ENCODE results near the gene GID8. TPM values are rescaled to one million over a fixed set of nuclear protein-coding genes. Genes with fewer than 3 reads are reported as not detected.

The GID8 gene
- total and polyA plus RNA-seq, 2 of the 13 experiments (the other 11 are each of a cell fraction or from before 2014, with no cell fraction given), result 39.6 to 59.8 TPM

DNA sequence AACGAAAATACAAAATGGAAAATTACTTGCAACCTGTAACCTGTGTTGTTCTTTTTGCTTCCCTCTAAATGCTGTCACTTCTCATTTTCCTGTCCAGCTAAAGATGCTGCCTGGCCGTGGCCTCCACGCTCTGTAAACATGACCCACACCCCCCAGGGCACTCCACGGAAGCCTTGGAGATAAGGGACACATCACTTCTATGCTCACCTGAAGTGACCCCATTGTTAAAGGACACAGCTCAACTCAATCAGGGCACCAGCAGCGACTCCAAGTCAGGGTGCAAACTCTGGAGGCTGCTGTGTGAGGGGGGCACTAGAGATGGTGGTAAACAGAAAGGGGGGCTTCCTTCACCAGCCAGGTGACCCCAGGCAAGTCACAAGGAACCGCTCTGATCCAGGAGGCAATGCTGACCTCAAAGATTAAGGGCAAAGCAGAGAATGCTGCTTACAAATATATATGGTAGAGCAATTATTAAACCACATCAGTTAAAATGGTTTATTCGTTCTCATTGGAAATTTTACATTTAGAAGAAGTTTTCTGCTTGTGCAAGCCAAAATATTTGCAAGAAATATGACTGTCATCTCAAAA is 24.8 kb upstream of the GID8 start:
- peaks cover 56% of the 10 kb centered on the region for H3K4me1 ChIP-seq (ENCODE audit: insufficient read depth, low read length)
- no peaks in the 10 kb centered on the region for H3K27me3 ChIP-seq (ENCODE audit: control insufficient read depth in 1 of 2, insufficient read depth in 2 of 2, low read length in 2 of 2)
- H3K79me2 ChIP-seq (ENCODE audit: insufficient read depth, low read length), result peaks cover 100% of the 10 kb centered on the region
- no peak overlapping the region for H2AFZ ChIP-seq (ENCODE audit: low read length)
- no TSS peak for BruUV-seq (replicated peaks)
- in situ Hi-C loops (cut with HindIII; ENCODE audit: extremely low pct_ligation_motif_present, low pct_unique_long_range_greater_than_20kb), result no loop called here
- peaks cover 51 to 55% of the 10 kb centered on the region in 2 experiments for H3K36me3 ChIP-seq (replicated peaks in 1 of 2; ENCODE audit: control insufficient read depth in 1 of 2, insufficient read depth in 2 of 2, low read length in 2 of 2)
- DNase-seq (ENCODE audit: low spot score) (no peak), FAIRE-seq (no peak), ATAC-seq (no peak)
- H4K20me1 ChIP-seq (ENCODE audit: insufficient read depth, low read length), result peaks cover 82% of the 10 kb centered on the region
- intact Hi-C loops (cut with micrococcal nuclease; ENCODE audit: unreplicated experiment), result no loop called here
- peak overlapping the region; percentile 93 for H3K27ac ChIP-seq (ENCODE audit: extremely low read length, insufficient read depth, low read length)
- H3K9ac ChIP-seq (ENCODE audit: insufficient read depth, low read depth, low read length), result no peak overlapping the region
- H3K4me3 ChIP-seq (replicated peaks in 1 of 3; ENCODE audit: insufficient read depth in 1 of 3, low read depth in 2 of 3, low read length in 3 of 3), result no peak overlapping the region
- H3K4me2 ChIP-seq (ENCODE audit: low read depth, low read length), result peak overlapping the region; percentile 29
- POLR2A ChIA-PET, result interaction anchor here (0.6 to 6.3 kb wide), 5 partner anchors 11 to 58 kb away, joined by 3 to 54 read pairs (median 14); partner anchors contain the start of genes GID8 and SLC17A9
- WGBS (ENCODE audit: low lambda C conversion rate), result 66% methylated on average over 7 of the region's 7 CpGs
- CTCF ChIA-PET (ENCODE audit: low intra/inter-chr PET ratio, low total read pairs), result no interaction called here
- H3K9me3 ChIP-seq (ENCODE audit: low read length), result no peaks in the 10 kb centered on the region
- TF ChIP-seq, protein P1, sequence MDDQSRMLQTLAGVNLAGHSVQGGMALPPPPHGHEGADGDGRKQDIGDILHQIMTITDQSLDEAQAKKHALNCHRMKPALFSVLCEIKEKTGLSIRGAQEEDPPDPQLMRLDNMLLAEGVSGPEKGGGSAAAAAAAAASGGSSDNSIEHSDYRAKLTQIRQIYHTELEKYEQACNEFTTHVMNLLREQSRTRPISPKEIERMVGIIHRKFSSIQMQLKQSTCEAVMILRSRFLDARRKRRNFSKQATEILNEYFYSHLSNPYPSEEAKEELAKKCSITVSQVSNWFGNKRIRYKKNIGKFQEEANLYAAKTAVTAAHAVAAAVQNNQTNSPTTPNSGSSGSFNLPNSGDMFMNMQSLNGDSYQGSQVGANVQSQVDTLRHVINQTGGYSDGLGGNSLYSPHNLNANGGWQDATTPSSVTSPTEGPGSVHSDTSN (CRISPR knock-in tag; IDR thresholded peaks at IDR 0.05; ENCODE audit: borderline replicate concordance), result no peak
- TF ChIP-seq ARNTL (CRISPR knock-in tag; IDR thresholded peaks at IDR 0.05) (0 out of 2 replicates have a peak, but pooled peaks have one; percentile 22), SOX6 (IDR thresholded peaks at IDR 0.05) (no peak), SOX6 (CRISPR knock-in tag; IDR thresholded peaks at IDR 0.05) (peak; percentile 61; the same call in 1 of the 2 replicates), NRL (CRISPR knock-in tag; IDR thresholded peaks at IDR 0.05; ENCODE audit: borderline replicate concordance) (peak; percentile 39; the same call in 1 of the 2 replicates), ZNF678 (CRISPR knock-in tag; IDR thresholded peaks at IDR 0.05) (no peak), GATAD2A (CRISPR knock-in tag; IDR thresholded peaks at IDR 0.05) (peak; percentile 75), SALL1 (CRISPR knock-in tag; IDR thresholded peaks at IDR 0.05) (peak; percentile 63; the same call in 1 of the 2 replicates), ZNF326 (CRISPR knock-in tag; IDR thresholded peaks at IDR 0.05; ENCODE audit: borderline replicate concordance) (no peak), ZNF772 (CRISPR knock-in tag; IDR thresholded peaks at IDR 0.05) (no peak), ZNF83 (CRISPR knock-in tag; IDR thresholded peaks at IDR 0.05; ENCODE audit: borderline replicate concordance) (no peak), ZNF33A (CRISPR knock-in tag; IDR thresholded peaks at IDR 0.05; ENCODE audit: borderline replicate concordance) (no peak), DMAP1 (CRISPR knock-in tag; IDR thresholded peaks at IDR 0.05) (0 out of 2 replicates have a peak, but pooled peaks have one; percentile 25), NR2F2 (IDR thresholded peaks at IDR 0.05; ENCODE audit: borderline replicate concordance, low read depth) (peak; percentile 81), KLF13 (CRISPR knock-in tag; IDR thresholded peaks at IDR 0.05) (no peak), POLR2AphosphoS2 (IDR thresholded peaks at IDR 0.05; ENCODE audit: low read depth, low read length) (0 out of 2 replicates have a peak, but pooled peaks have one; percentile 61), NFYC (CRISPR knock-in tag; IDR thresholded peaks at IDR 0.05) (0 out of 2 replicates have a peak, but pooled peaks have one; percentile 19)
- TF ChIP-seq, protein P2, sequence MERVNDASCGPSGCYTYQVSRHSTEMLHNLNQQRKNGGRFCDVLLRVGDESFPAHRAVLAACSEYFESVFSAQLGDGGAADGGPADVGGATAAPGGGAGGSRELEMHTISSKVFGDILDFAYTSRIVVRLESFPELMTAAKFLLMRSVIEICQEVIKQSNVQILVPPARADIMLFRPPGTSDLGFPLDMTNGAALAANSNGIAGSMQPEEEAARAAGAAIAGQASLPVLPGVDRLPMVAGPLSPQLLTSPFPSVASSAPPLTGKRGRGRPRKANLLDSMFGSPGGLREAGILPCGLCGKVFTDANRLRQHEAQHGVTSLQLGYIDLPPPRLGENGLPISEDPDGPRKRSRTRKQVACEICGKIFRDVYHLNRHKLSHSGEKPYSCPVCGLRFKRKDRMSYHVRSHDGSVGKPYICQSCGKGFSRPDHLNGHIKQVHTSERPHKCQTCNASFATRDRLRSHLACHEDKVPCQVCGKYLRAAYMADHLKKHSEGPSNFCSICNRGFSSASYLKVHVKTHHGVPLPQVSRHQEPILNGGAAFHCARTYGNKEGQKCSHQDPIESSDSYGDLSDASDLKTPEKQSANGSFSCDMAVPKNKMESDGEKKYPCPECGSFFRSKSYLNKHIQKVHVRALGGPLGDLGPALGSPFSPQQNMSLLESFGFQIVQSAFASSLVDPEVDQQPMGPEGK (CRISPR knock-in tag; IDR thresholded peaks at IDR 0.05), result peak; percentile 83; the same call in 1 of the 2 replicates
- TF ChIP-seq, protein P3, sequence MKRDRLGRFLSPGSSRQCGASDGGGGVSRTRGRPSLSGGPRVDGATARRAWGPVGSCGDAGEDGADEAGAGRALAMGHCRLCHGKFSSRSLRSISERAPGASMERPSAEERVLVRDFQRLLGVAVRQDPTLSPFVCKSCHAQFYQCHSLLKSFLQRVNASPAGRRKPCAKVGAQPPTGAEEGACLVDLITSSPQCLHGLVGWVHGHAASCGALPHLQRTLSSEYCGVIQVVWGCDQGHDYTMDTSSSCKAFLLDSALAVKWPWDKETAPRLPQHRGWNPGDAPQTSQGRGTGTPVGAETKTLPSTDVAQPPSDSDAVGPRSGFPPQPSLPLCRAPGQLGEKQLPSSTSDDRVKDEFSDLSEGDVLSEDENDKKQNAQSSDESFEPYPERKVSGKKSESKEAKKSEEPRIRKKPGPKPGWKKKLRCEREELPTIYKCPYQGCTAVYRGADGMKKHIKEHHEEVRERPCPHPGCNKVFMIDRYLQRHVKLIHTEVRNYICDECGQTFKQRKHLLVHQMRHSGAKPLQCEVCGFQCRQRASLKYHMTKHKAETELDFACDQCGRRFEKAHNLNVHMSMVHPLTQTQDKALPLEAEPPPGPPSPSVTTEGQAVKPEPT (CRISPR knock-in tag; IDR thresholded peaks at IDR 0.05; ENCODE audit: low read depth), result no peak
- TF ChIP-seq, protein P4, sequence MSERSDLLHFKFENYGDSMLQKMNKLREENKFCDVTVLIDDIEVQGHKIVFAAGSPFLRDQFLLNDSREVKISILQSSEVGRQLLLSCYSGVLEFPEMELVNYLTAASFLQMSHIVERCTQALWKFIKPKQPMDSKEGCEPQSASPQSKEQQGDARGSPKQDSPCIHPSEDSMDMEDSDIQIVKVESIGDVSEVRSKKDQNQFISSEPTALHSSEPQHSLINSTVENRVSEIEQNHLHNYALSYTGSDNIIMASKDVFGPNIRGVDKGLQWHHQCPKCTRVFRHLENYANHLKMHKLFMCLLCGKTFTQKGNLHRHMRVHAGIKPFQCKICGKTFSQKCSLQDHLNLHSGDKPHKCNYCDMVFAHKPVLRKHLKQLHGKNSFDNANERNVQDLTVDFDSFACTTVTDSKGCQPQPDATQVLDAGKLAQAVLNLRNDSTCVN (CRISPR knock-in tag; IDR thresholded peaks at IDR 0.05; ENCODE audit: borderline replicate concordance), result 0 out of 2 replicates have a peak, but pooled peaks have one; percentile 51
